ENCODE measurements around the gene DNAJC11. TPM values are rescaled to one million over a fixed set of nuclear protein-coding genes. Genes with fewer than 3 reads are reported as not detected.

The DNAJC11 gene
- total and polyA plus RNA-seq, 2 experiments from 2014 or later: 35.3 to 39.5 TPM

GRCh38 chr1:6596351-6596750 lies 105.3 kb downstream of the DNAJC11 start:
- H3K4me2 ChIP-seq: no peak overlapping the region
- no peaks in the 10 kb centered on the region for H3K9me2 ChIP-seq (replicated peaks; ENCODE audit: insufficient read depth)
- no peaks in the 10 kb centered on the region for H3K36me3 ChIP-seq (replicated peaks; ENCODE audit: insufficient read depth, low read depth)
- DNase-seq (ENCODE audit: low spot score): no peak
- no peak for TF ChIP-seq CTCF (IDR thresholded peaks at IDR 0.05; ENCODE audit: poor library complexity)
- TF ChIP-seq EZH2phosphoT487 (IDR thresholded peaks at IDR 0.05; ENCODE audit: low read depth, severe bottlenecking, unreplicated experiment): no peak
- TF ChIP-seq EZH2 (IDR thresholded peaks at IDR 0.05; ENCODE audit: borderline replicate concordance): no peak
- 81% methylated on average over 7 of the region's 7 CpGs for WGBS (ENCODE audit: low lambda C conversion rate, missing lambda C conversion rate)
- H3K79me2 ChIP-seq: peaks cover 48% of the 10 kb centered on the region
- H3K9me3 ChIP-seq (ENCODE audit: low read depth): no peaks in the 10 kb centered on the region
- no peak overlapping the region for H3K27ac ChIP-seq
- H3K4me1 ChIP-seq (ENCODE audit: insufficient read depth): peaks cover 14% of the 10 kb centered on the region
- no peak overlapping the region for H3K4me3 ChIP-seq
- no peak overlapping the region for H2AFZ ChIP-seq
- H3K27me3 ChIP-seq: no peaks in the 10 kb centered on the region
- peaks cover 31% of the 10 kb centered on the region for H4K20me1 ChIP-seq (ENCODE audit: insufficient read depth, poor library complexity, severe bottlenecking)

GRCh38 chr1:6594977-6595740 lies 106.5 kb downstream of the DNAJC11 start:
- Histone ChIP-seq H3K4me3 (no peak overlapping the region), H3K27ac (no peak overlapping the region), H3K79me2 (peaks cover 41% of the 10 kb centered on the region), H3K27me3 (no peaks in the 10 kb centered on the region), H3K4me2 (no peak overlapping the region), H3K4me1 (ENCODE audit: insufficient read depth) (peaks cover 8% of the 10 kb centered on the region), H4K20me1 (ENCODE audit: insufficient read depth, poor library complexity, severe bottlenecking) (peaks cover 25% of the 10 kb centered on the region), H2AFZ (no peak overlapping the region), H3K9me3 (ENCODE audit: low read depth) (no peaks in the 10 kb centered on the region), H3K36me3 (replicated peaks; ENCODE audit: insufficient read depth, low read depth) (no peaks in the 10 kb centered on the region), H3K9me2 (replicated peaks; ENCODE audit: insufficient read depth) (no peaks in the 10 kb centered on the region)
- TF ChIP-seq EZH2 (IDR thresholded peaks at IDR 0.05; ENCODE audit: borderline replicate concordance) (no peak), EZH2phosphoT487 (IDR thresholded peaks at IDR 0.05; ENCODE audit: low read depth, severe bottlenecking, unreplicated experiment) (no peak), CTCF (IDR thresholded peaks at IDR 0.05; ENCODE audit: poor library complexity) (no peak)
- DNase-seq (ENCODE audit: low spot score): no peak
- WGBS (ENCODE audit: low lambda C conversion rate, missing lambda C conversion rate): 96% methylated on average over 11 of the region's 11 CpGs

- 96% methylated on average over 15 of the region's 15 CpGs for WGBS (ENCODE audit: low lambda C conversion rate, missing lambda C conversion rate)
- Histone ChIP-seq H3K27ac (no peak overlapping the region), H3K79me2 (peaks cover 27% of the 10 kb centered on the region), H3K4me3 (no peak overlapping the region), H3K4me1 (ENCODE audit: insufficient read depth) (no peaks in the 10 kb centered on the region), H3K27me3 (no peaks in the 10 kb centered on the region), H3K9me3 (ENCODE audit: low read depth) (no peaks in the 10 kb centered on the region), H3K9me2 (replicated peaks; ENCODE audit: insufficient read depth) (no peaks in the 10 kb centered on the region), H3K4me2 (no peak overlapping the region), H2AFZ (no peak overlapping the region), H3K36me3 (replicated peaks; ENCODE audit: insufficient read depth, low read depth) (no peaks in the 10 kb centered on the region), H4K20me1 (ENCODE audit: insufficient read depth, poor library complexity, severe bottlenecking) (peaks cover 13% of the 10 kb centered on the region)
- DNase-seq (ENCODE audit: low spot score): no peak
- TF ChIP-seq CTCF (IDR thresholded peaks at IDR 0.05; ENCODE audit: poor library complexity) (no peak), EZH2 (IDR thresholded peaks at IDR 0.05; ENCODE audit: borderline replicate concordance) (no peak), EZH2phosphoT487 (IDR thresholded peaks at IDR 0.05; ENCODE audit: low read depth, severe bottlenecking, unreplicated experiment) (no peak)
Measured at GRCh38 chr1:6593810-6594209, 107.8 kb downstream of the DNAJC11 start.

Data from hepatocyte (in vitro differentiated cells).